ENCODE results near the gene SLAMF8. TPM values are rescaled to one million over a fixed set of nuclear protein-coding genes. Genes with fewer than 3 reads are reported as not detected.

SLAMF8 gene
- total and polyA plus RNA-seq, 2 of the 8 experiments (the other 6 are each of a cell fraction or from before 2014, with no cell fraction given): not detected

GRCh38 chr1:159799446-159799985 is 27.2 kb upstream of the SLAMF8 start (continued):
- TF ChIP-seq SP1 (IDR thresholded peaks at IDR 0.05; ENCODE audit: low read depth, low read length): no peak
- no peak for TF ChIP-seq TAF7 (optimal IDR thresholded peaks at IDR 0.05; ENCODE audit: borderline replicate concordance, low read depth, low read length)
- TF ChIP-seq RXRA (IDR thresholded peaks at IDR 0.05; ENCODE audit: insufficient read depth, low read depth, low read length): no peak
- TF ChIP-seq POLR2A (IDR thresholded peaks at IDR 0.05; ENCODE audit: control extremely low read depth in 1 of 2, low read depth in 2 of 2, low read length in 2 of 2): no peak
- no peak for TF ChIP-seq BRCA1 (IDR thresholded peaks at IDR 0.05; ENCODE audit: low read depth, low read length)
- TF ChIP-seq CBX5 (IDR thresholded peaks at IDR 0.05; ENCODE audit: low read depth, low read length): no peak
- no peak for TF ChIP-seq EZH2 (IDR thresholded peaks at IDR 0.05; ENCODE audit: low read depth, low read length, severe bottlenecking)
- no peak for TF ChIP-seq HDAC6 (IDR thresholded peaks at IDR 0.05; ENCODE audit: low read depth, low read length)
